Frontal cortex (tissue), 4 donors: Measurements from ENCODE around the gene AIFM2. TPM values are rescaled to one million over a fixed set of nuclear protein-coding genes. Genes with fewer than 3 reads are reported as not detected.
"Not testable (repeated sequence)": the region's sequence is repeated elsewhere in the genome, so short reads cannot be mapped to it uniquely, and the experiment has no call there.

Experiments used
- DNase-seq, 2 donors: peaks; one replicate each; pipeline ENCODE4 v3.0.0; 2012; ENCODE audit warnings: low spot score in 2 of 2
- FAIRE-seq: peaks from 2 replicates; lab custom pipeline; 2012; peaks lifted over from hg19 to GRCh38; lab: Jason Lieb, UNC
- total RNA-seq: library from RNA; depleted of rRNA; stranded (reverse); fragments of >200 nt; gene quantifications from one replicate; pipeline ENCODE4 v1.2.3, GENCODE V29; 2014
- donor health status: control.
- donor health status: control.
- donor health status: control.

AIFM2 gene
- total RNA-seq, 1 donor from 2014 or later = 4.9 TPM

- no peak for DNase-seq
- FAIRE-seq = no peak
Observed at GRCh38 chr10:70097459-70097858, 35.2 kb downstream of the AIFM2 start.

- no peak for DNase-seq
- no peak for FAIRE-seq
Observed at GRCh38 chr10:70096705-70097420, 35.8 kb downstream of the AIFM2 start.

DNA sequence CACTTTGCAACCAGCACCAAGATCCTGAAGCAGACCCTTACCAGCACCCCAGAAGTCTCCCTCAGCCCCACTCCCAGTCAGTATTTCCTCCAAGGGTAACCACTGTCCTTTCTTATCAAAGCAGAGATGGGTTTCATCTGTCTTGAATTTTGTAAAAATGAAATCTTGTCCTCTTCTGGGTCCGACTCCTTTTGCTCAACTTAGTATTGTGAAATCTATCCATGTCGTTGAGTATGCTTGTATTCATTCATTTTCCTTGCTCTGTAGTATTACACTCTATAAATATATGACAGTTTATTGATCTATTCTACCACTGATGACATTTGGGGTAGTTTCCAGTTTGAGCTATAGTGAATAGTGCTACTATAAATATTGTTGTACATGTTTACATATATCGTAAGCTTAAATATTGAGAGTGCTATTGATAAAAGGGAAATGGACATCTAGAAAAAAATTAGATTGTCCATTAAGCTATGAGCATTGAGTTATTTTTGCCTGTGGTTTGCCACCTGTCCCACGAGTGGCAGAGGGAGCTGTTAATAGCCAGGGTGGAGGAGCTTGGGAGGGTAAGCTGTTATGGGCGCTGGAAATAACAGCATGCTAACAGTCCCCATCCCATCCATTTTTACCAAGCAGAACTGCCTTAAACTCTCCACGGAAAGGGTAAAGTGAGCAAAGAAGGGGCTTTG lies 36.5 kb downstream of the AIFM2 start:
- no peak for FAIRE-seq
- DNase-seq = no peak

GRCh38 chr10:70094250-70094649 lies 38.4 kb downstream of the AIFM2 start:
- DNase-seq = no peak
- no peak for FAIRE-seq

GRCh38 chr10:70093335-70093944 lies 39.2 kb downstream of the AIFM2 start:
- DNase-seq (no peak), FAIRE-seq (no peak)

GRCh38 chr10:70092389-70092718 lies 40.3 kb downstream of the AIFM2 start:
- FAIRE-seq (no peak), DNase-seq (no peak)

- FAIRE-seq (no peak), DNase-seq (no peak)
Observed at GRCh38 chr10:70090951-70091350, 41.7 kb downstream of the AIFM2 start.

DNA sequence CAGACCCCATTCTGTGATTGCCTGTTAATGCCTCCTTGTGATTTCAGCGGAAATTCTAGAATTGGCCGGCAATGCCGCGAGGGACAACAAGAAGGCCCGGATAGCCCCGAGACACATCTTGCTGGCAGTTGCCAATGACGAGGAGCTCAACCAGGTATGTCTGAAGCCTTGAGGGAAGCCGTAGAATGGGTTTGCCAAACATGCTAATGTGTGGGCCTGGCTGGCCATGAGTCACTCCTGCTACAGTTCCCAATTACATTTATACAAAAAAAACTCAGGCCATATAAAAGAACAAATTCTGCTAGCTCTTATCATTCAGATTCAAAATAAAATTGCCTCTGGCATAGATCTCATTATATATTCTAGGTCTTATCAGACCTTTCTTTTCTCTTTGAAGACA lies 42.6 kb downstream of the AIFM2 start:
- FAIRE-seq = no peak
- DNase-seq = no peak

- FAIRE-seq (no peak), DNase-seq (no peak)
Observed at GRCh38 chr10:70088308-70088698, 44.3 kb downstream of the AIFM2 start.

- FAIRE-seq (no peak), DNase-seq (no peak)
Observed at GRCh38 chr10:70087616-70088307, 44.9 kb downstream of the AIFM2 start.

DNA sequence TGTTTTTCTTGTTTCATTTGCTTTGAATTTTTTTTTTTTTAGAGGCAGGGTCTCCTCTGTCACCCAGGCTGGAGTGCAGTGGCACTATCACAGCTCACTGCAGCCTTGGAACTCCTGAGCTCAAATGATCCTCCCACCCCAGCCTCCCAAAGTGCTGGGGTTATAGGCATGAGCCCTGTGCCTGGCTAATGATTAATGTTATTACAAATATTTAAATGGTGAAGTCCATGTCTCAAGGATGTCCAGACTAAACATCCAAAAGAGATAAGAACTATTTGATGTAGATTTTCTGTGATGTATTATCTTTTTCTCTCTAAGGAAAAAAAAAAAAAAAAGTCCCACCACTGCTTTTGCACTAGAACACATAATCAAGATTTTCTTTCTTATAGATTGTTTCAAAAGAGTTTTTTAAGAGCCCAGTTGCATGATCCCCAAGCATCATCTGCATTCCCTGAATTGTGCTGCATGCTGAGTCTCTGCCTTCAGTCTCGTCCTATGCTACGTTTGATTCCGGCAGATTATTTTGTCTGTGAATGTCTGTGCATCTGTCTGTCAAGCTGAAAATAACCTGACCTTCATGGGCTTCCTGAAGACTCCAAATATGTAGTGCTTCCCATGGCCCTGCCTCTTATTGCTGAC lies 46.5 kb downstream of the AIFM2 start:
- no peak for FAIRE-seq
- no peak for DNase-seq

DNA sequence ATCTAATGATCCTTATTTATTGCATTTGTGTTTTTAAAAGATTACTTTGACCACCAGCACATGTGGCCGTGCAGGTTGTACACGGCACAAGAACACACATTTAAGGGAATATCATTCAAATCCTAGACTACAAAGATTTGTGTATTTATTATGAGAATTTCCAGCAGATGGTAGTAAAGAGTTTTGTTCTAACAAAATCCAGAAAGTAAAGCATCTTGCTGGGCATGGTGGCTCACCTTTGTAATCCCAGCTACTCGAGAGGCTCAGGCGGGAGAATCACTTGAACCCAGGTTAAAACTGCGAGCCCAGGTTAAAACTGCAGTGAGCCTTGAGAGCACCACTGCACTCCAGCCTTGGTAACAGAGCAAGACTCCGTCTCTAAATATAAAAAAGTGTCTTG lies 48.4 kb downstream of the AIFM2 start:
- DNase-seq = no peak
- no peak for FAIRE-seq

GRCh38 chr10:70080789-70081188 lies 51.8 kb downstream of the AIFM2 start:
- DNase-seq, FAIRE-seq: not testable (repeated sequence)

DNA sequence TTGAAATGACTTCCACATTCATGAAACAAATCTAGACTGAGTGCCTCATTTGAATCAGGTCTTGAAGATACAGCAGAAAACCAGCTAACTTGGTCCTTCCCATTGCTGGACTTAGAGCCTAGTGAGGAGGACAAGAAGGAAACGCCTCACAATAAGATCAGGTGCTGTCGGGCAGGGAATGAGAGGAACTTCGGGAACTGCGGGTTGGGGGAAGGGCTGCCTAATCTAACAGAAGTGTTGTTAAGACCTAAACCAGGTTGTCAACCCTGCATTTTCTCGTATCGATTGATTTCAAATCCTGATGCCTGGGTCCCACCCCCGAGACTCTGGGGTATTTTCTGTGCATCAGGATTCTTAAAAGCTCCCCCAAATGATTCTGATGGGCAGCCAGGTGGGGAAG lies 53.7 kb downstream of the AIFM2 start:
- no peak for FAIRE-seq

GRCh38 chr10:70078329-70078728 lies 54.3 kb downstream of the AIFM2 start:
- DNase-seq (no peak), FAIRE-seq (no peak)

More for the DNA sequence above, 53.7 kb downstream of the AIFM2 start:
- no peak for DNase-seq

GRCh38 chr10:70074971-70075370 lies 57.7 kb downstream of the AIFM2 start:
- DNase-seq = no peak
- FAIRE-seq = no peak

DNA sequence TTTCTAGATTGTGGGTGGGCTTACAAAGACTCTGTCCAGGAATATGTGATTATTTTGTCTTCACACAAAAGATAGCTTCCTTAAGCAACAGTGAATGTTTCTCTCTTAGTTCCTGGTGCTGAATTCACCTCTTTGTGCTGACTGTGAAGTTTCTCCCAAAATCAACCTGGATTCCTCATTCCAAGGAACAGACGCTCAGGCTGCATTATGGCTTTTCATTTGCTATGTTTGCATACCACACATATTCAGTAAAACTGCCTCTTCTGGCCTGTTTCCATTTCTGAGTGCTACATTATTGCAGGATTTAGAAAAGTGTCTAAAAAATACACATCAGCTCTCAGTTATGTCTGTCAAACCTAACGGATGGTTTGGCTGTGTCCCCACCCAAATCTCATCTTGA lies 58.5 kb downstream of the AIFM2 start:
- DNase-seq (no peak), FAIRE-seq (no peak)

- FAIRE-seq = no peak
- DNase-seq = no peak
Observed at GRCh38 chr10:70070834-70071233, 61.8 kb downstream of the AIFM2 start.

- DNase-seq (no peak), FAIRE-seq (no peak)
Observed at GRCh38 chr10:70069346-70069745, 63.3 kb downstream of the AIFM2 start.

- FAIRE-seq (no peak), DNase-seq (no peak)
Observed at GRCh38 chr10:70068925-70069324, 63.7 kb downstream of the AIFM2 start.
